GM18868 (cell line): ENCODE measurements around the gene TAX1BP1.
"Not testable (repeated sequence)": the region's sequence is repeated elsewhere in the genome, so short reads cannot be mapped to it uniquely, and the experiment has no call there.

Experiments
- ATAC-seq: cut with Tn5 transposase; IDR thresholded peaks from one replicate; pipeline ENCODE4 v1.9.1; 2021; ENCODE audit warnings: mild to moderate bottlenecking, moderate library complexity; ENCODE audit not compliant: unreplicated experiment

TAX1BP1 gene

GRCh38 chr7:27737616-27738015 is 2.3 kb upstream of the TAX1BP1 start:
- no peak for ATAC-seq

- peak; percentile 32 for ATAC-seq
These were observed 557 bp upstream of the TAX1BP1 start for GRCh38 chr7:27739301-27739908.

- peak; percentile 74 for ATAC-seq
These were observed 606 bp downstream of the TAX1BP1 start for GRCh38 chr7:27740449-27741086.

- ATAC-seq, result not testable (repeated sequence)
These were observed 2.2 kb downstream of the TAX1BP1 start for GRCh38 chr7:27742091-27742710.

GRCh38 chr7:27745064-27745583 is 5.2 kb downstream of the TAX1BP1 start:
- ATAC-seq, result no peak

- no peak for ATAC-seq
These were observed 6.5 kb downstream of the TAX1BP1 start for GRCh38 chr7:27746486-27746885.

- no peak for ATAC-seq
These were observed 7.0 kb downstream of the TAX1BP1 start for GRCh38 chr7:27746978-27747377.

- ATAC-seq, result no peak
These were observed 7.8 kb downstream of the TAX1BP1 start for GRCh38 chr7:27747589-27748368.

- ATAC-seq, result no peak
These were observed 10.4 kb downstream of the TAX1BP1 start for GRCh38 chr7:27750316-27750715.

GRCh38 chr7:27751888-27752660 is 12.1 kb downstream of the TAX1BP1 start:
- no peak for ATAC-seq

GRCh38 chr7:27753863-27754262 is 13.9 kb downstream of the TAX1BP1 start:
- ATAC-seq, result no peak

- no peak for ATAC-seq
These were observed 16.3 kb downstream of the TAX1BP1 start for GRCh38 chr7:27756298-27756697.

- no peak for ATAC-seq
These were observed 19.5 kb downstream of the TAX1BP1 start for GRCh38 chr7:27759491-27759890.

GRCh38 chr7:27762062-27762461 is 22.1 kb downstream of the TAX1BP1 start:
- ATAC-seq, result no peak

- no peak for ATAC-seq
These were observed 24.1 kb downstream of the TAX1BP1 start for GRCh38 chr7:27763983-27764508.

- ATAC-seq, result no peak
These were observed 25.9 kb downstream of the TAX1BP1 start for GRCh38 chr7:27765841-27766240.

GRCh38 chr7:27767374-27767773 is 27.4 kb downstream of the TAX1BP1 start:
- ATAC-seq, result no peak

- no peak for ATAC-seq
These were observed 31.1 kb downstream of the TAX1BP1 start for GRCh38 chr7:27771111-27771510.

GRCh38 chr7:27774717-27775328 is 34.9 kb downstream of the TAX1BP1 start:
- no peak for ATAC-seq

GRCh38 chr7:27775782-27776181 is 35.8 kb downstream of the TAX1BP1 start:
- ATAC-seq, result no peak
